Measurements from ENCODE around the gene NEDD4L. TPM values are rescaled to one million over a fixed set of nuclear protein-coding genes. Genes with fewer than 3 reads are reported as not detected.

NEDD4L gene
- total and polyA plus RNA-seq, 2 experiments from 2014 or later: 36.2 to 72.3 TPM

DNA sequence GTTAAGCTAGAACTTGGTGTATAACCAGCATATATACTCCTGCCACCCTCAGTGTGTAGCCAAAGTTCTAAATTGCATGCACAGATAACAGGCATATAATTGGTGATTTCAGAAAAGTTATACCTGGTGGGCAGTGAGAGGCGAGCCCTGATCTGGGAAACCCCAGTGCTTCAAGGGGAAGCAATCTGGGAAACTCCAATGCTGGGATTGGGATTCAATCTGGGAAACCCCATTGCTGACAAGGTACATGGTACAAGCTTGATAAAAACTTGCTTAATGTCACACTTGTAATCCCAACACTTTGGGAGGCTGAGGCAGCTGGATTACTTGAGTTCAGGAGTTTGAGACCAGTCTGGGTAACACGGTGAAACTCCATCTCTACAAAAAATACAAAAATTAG, 147.6 kb downstream of the NEDD4L start:
- peaks cover 3% of the 10 kb centered on the region; the same call in 1 of the 2 replicates for H4K20me1 ChIP-seq (replicated peaks; ENCODE audit: insufficient read depth)
- H3K9me2 ChIP-seq (ENCODE audit: insufficient read depth): no peaks in the 10 kb centered on the region
- no peaks in the 10 kb centered on the region for H3K27me3 ChIP-seq (ENCODE audit: insufficient read depth)
- TF ChIP-seq EZH2phosphoT487 (IDR thresholded peaks at IDR 0.05; ENCODE audit: unreplicated experiment) (no peak), ZNF331 (CRISPR knock-in tag; IDR thresholded peaks at IDR 0.05; ENCODE audit: low read depth) (no peak), ZNF114 (CRISPR knock-in tag; IDR thresholded peaks at IDR 0.05) (no peak), CREB1 (CRISPR knock-in tag; IDR thresholded peaks at IDR 0.05; ENCODE audit: low read depth) (no peak), POLR2AphosphoS5 (IDR thresholded peaks at IDR 0.05; ENCODE audit: low read depth) (no peak), STAT1 (IDR thresholded peaks at IDR 0.05; ENCODE audit: unreplicated experiment) (no peak), NANOG (IDR thresholded peaks at IDR 0.05; ENCODE audit: borderline replicate concordance) (no peak)
- TF ChIP-seq, protein P1, sequence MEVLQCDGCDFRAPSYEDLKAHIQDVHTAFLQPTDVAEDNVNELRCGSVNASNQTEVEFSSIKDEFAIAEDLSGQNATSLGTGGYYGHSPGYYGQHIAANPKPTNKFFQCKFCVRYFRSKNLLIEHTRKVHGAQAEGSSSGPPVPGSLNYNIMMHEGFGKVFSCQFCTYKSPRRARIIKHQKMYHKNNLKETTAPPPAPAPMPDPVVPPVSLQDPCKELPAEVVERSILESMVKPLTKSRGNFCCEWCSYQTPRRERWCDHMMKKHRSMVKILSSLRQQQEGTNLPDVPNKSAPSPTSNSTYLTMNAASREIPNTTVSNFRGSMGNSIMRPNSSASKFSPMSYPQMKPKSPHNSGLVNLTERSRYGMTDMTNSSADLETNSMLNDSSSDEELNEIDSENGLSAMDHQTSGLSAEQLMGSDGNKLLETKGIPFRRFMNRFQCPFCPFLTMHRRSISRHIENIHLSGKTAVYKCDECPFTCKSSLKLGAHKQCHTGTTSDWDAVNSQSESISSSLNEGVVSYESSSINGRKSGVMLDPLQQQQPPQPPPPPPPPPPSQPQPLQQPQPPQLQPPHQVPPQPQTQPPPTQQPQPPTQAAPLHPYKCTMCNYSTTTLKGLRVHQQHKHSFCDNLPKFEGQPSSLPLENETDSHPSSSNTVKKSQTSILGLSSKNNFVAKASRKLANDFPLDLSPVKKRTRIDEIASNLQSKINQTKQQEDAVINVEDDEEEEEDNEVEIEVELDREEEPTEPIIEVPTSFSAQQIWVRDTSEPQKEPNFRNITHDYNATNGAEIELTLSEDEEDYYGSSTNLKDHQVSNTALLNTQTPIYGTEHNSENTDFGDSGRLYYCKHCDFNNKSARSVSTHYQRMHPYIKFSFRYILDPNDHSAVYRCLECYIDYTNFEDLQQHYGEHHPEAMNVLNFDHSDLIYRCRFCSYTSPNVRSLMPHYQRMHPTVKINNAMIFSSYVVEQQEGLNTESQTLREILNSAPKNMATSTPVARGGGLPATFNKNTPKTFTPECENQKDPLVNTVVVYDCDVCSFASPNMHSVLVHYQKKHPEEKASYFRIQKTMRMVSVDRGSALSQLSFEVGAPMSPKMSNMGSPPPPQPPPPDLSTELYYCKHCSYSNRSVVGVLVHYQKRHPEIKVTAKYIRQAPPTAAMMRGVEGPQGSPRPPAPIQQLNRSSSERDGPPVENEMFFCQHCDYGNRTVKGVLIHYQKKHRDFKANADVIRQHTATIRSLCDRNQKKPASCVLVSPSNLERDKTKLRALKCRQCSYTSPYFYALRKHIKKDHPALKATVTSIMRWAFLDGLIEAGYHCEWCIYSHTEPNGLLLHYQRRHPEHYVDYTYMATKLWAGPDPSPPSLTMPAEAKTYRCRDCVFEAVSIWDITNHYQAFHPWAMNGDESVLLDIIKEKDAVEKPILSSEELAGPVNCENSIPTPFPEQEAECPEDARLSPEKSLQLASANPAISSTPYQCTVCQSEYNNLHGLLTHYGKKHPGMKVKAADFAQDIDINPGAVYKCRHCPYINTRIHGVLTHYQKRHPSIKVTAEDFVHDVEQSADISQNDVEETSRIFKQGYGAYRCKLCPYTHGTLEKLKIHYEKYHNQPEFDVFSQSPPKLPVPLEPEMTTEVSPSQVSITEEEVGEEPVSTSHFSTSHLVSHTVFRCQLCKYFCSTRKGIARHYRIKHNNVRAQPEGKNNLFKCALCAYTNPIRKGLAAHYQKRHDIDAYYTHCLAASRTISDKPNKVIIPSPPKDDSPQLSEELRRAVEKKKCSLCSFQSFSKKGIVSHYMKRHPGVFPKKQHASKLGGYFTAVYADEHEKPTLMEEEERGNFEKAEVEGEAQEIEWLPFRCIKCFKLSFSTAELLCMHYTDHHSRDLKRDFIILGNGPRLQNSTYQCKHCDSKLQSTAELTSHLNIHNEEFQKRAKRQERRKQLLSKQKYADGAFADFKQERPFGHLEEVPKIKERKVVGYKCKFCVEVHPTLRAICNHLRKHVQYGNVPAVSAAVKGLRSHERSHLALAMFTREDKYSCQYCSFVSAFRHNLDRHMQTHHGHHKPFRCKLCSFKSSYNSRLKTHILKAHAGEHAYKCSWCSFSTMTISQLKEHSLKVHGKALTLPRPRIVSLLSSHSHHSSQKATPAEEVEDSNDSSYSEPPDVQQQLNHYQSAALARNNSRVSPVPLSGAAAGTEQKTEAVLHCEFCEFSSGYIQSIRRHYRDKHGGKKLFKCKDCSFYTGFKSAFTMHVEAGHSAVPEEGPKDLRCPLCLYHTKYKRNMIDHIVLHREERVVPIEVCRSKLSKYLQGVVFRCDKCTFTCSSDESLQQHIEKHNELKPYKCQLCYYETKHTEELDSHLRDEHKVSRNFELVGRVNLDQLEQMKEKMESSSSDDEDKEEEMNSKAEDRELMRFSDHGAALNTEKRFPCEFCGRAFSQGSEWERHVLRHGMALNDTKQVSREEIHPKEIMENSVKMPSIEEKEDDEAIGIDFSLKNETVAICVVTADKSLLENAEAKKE (CRISPR knock-in tag; IDR thresholded peaks at IDR 0.05): no peak
- TF ChIP-seq, protein P2, sequence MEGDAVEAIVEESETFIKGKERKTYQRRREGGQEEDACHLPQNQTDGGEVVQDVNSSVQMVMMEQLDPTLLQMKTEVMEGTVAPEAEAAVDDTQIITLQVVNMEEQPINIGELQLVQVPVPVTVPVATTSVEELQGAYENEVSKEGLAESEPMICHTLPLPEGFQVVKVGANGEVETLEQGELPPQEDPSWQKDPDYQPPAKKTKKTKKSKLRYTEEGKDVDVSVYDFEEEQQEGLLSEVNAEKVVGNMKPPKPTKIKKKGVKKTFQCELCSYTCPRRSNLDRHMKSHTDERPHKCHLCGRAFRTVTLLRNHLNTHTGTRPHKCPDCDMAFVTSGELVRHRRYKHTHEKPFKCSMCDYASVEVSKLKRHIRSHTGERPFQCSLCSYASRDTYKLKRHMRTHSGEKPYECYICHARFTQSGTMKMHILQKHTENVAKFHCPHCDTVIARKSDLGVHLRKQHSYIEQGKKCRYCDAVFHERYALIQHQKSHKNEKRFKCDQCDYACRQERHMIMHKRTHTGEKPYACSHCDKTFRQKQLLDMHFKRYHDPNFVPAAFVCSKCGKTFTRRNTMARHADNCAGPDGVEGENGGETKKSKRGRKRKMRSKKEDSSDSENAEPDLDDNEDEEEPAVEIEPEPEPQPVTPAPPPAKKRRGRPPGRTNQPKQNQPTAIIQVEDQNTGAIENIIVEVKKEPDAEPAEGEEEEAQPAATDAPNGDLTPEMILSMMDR (conservative IDR thresholded peaks at IDR 0.05; ENCODE audit: low read depth in 2 of 2): no peak
- no peaks in the 10 kb centered on the region for H3K9me3 Mint-ChIP-seq
- H3K27ac Mint-ChIP-seq: no peak overlapping the region
- ATAC-seq (no peak), DNase-seq (ENCODE audit: low spot score) (no peak)
- H3K27me3 Mint-ChIP-seq (ENCODE audit: insufficient read depth, low read depth, poor library complexity): peaks cover 6% of the 10 kb centered on the region
- no peak overlapping the region for H2AFZ ChIP-seq
- H3K36me3 Mint-ChIP-seq (ENCODE audit: low read depth): no peaks in the 10 kb centered on the region
- H3K4me1 Mint-ChIP-seq: peaks cover 62% of the 10 kb centered on the region
- no peaks in the 10 kb centered on the region for H3K36me3 ChIP-seq (ENCODE audit: insufficient read depth)
- H3K4me1 ChIP-seq (ENCODE audit: insufficient read depth): peaks cover 46% of the 10 kb centered on the region
- H3K79me2 ChIP-seq (replicated peaks; ENCODE audit: insufficient read depth): peaks cover 61% of the 10 kb centered on the region
- no peaks in the 10 kb centered on the region for H3F3A ChIP-seq (replicated peaks; ENCODE audit: low read depth)
- no peak overlapping the region for H3K4me3 ChIP-seq
- H3K4me2 ChIP-seq: no peak overlapping the region
- H3K27ac ChIP-seq (ENCODE audit: low read depth): no peak overlapping the region
- no peak overlapping the region for H3K4me3 Mint-ChIP-seq
